Measurements from ENCODE around the gene U2SURP.

- TF ChIP-seq POLR2A (IDR thresholded peaks at IDR 0.05) = no peak
- no peak for TF ChIP-seq CTCF (IDR thresholded peaks at IDR 0.05)
Measured at GRCh38 chr3:142973217-142974009, 28.0 kb upstream of the U2SURP start.
